ENCODE measurements around the gene ANKRD55.
"Not testable (repeated sequence)": the region's sequence is repeated elsewhere in the genome, so short reads cannot be mapped to it uniquely, and the experiment has no call there.

Gene ANKRD55

DNA sequence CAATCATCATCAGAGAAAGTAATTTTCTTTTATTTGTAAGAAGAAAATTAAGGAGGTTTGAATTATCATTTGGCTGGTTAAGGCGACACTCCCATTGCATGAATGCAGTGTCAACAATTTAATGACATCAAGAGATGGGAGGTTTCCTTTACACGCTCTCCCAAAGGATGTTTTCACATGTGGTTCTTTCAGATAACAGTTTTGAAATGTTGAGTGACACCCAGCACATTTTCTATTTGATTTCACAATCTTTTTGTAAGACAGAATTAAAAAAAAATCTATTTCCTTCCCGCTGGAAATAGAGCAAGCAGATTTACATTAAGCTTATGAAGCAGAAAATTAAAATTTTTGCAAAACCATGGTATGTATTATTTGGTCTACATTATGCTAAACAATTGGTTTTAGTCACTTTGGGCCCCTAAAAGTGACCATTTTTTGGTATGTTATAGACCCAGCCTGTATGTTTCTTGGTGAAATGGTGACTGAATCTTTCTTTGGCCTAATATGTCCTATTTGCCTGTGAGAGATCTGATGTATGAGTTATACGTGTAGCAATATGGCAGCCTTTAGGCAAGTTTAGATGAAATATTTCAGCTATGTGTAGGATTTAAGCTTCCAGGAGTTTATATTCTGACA lies 18.9 kb upstream of the ANKRD55 start:
- Histone ChIP-seq H3K36me3 (ENCODE audit: control insufficient read depth, insufficient read depth, low read length) (no peaks in the 10 kb centered on the region), H3K27me3 (replicated peaks; ENCODE audit: control insufficient read depth, insufficient read depth, low read length) (no peaks in the 10 kb centered on the region), H3K4me3 (replicated peaks; ENCODE audit: low read depth, low read length) (no peak overlapping the region)
- TF ChIP-seq, protein P1, sequence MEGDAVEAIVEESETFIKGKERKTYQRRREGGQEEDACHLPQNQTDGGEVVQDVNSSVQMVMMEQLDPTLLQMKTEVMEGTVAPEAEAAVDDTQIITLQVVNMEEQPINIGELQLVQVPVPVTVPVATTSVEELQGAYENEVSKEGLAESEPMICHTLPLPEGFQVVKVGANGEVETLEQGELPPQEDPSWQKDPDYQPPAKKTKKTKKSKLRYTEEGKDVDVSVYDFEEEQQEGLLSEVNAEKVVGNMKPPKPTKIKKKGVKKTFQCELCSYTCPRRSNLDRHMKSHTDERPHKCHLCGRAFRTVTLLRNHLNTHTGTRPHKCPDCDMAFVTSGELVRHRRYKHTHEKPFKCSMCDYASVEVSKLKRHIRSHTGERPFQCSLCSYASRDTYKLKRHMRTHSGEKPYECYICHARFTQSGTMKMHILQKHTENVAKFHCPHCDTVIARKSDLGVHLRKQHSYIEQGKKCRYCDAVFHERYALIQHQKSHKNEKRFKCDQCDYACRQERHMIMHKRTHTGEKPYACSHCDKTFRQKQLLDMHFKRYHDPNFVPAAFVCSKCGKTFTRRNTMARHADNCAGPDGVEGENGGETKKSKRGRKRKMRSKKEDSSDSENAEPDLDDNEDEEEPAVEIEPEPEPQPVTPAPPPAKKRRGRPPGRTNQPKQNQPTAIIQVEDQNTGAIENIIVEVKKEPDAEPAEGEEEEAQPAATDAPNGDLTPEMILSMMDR (IDR thresholded peaks at IDR 0.05; ENCODE audit: insufficient read depth, low read length, poor library complexity, severe bottlenecking): no peak
- DNase-seq (ENCODE audit: extremely low read depth, insufficient read length): no peak

DNA sequence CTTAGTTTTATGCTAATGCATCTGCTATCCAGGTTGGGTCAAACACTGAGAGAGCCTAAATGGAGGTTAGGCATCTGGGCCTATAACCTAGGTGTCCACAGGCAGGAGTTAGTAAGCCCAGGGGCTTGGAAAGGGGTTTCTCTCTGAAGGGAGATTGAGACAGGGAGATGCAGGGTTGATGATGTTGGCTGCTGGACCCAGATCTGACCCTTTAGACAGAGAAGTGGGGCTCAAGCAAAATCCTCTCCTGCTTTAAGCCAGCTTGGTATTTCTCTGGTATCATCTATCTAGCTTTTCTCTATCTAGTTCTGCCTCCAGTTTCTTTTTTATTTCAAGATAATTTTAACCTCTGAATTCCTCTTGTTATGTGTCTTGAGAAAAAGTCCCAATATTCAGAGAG lies 18.3 kb upstream of the ANKRD55 start:
- TF ChIP-seq, protein P1 (IDR thresholded peaks at IDR 0.05; ENCODE audit: insufficient read depth, low read length, poor library complexity, severe bottlenecking): no peak
- DNase-seq (ENCODE audit: extremely low read depth, insufficient read length): no peak
- Histone ChIP-seq H3K4me3 (replicated peaks; ENCODE audit: low read depth, low read length) (no peak overlapping the region), H3K36me3 (ENCODE audit: control insufficient read depth, insufficient read depth, low read length) (no peaks in the 10 kb centered on the region), H3K27me3 (replicated peaks; ENCODE audit: control insufficient read depth, insufficient read depth, low read length) (no peaks in the 10 kb centered on the region)

DNA sequence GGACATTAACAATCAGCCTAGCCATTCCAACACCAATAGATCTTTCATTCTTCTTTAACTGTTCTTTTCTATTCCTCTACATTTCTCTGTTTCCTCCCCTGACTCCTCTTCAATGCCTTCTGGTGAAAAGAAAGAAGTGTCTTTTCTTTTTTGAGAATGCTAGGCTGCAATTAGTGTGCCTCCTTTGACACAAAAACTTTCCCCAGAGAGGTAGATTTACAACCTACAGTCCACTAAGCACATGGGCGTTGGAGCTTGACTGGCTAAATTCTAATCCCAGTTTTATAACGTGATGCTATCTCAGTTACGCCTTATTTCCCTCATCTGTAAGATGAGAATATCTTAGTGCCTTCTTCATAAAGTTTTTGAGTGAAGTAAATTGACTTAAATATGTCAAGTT lies 16.9 kb upstream of the ANKRD55 start:
- no peaks in the 10 kb centered on the region for H3K36me3 ChIP-seq (ENCODE audit: control insufficient read depth, insufficient read depth, low read length)

DNA sequence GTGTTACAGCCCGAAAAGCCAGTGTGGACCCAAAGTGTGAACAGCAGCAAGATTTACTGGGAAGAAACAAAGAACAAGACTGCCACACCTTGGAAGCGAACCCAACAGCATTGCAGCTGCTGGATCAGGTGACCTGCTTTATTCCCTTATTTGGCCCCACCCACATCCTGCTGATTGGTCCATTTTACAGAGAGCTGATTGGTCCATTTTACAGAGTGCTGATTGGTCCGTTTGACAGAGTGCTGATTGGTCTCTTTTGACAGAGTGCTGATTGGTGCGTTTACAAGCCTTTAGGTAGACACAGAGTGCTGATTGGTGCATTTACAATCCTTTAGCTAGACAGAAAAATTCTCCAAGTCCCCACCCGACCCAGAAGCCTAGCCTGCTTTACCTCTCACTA lies 16.0 kb upstream of the ANKRD55 start:
- H3K4me3 ChIP-seq (replicated peaks; ENCODE audit: low read depth, low read length); H3K36me3 ChIP-seq (ENCODE audit: control insufficient read depth, insufficient read depth, low read length); DNase-seq (ENCODE audit: extremely low read depth, insufficient read length); H3K27me3 ChIP-seq (replicated peaks; ENCODE audit: control insufficient read depth, insufficient read depth, low read length): not testable (repeated sequence)

More for the DNA sequence above, 16.9 kb upstream of the ANKRD55 start:
- H3K4me3 ChIP-seq (replicated peaks; ENCODE audit: low read depth, low read length): no peak overlapping the region
- no peak for DNase-seq (ENCODE audit: extremely low read depth, insufficient read length)
- TF ChIP-seq, protein P1 (IDR thresholded peaks at IDR 0.05; ENCODE audit: insufficient read depth, low read length, poor library complexity, severe bottlenecking): no peak
- H3K27me3 ChIP-seq (replicated peaks; ENCODE audit: control insufficient read depth, insufficient read depth, low read length): no peaks in the 10 kb centered on the region

DNA sequence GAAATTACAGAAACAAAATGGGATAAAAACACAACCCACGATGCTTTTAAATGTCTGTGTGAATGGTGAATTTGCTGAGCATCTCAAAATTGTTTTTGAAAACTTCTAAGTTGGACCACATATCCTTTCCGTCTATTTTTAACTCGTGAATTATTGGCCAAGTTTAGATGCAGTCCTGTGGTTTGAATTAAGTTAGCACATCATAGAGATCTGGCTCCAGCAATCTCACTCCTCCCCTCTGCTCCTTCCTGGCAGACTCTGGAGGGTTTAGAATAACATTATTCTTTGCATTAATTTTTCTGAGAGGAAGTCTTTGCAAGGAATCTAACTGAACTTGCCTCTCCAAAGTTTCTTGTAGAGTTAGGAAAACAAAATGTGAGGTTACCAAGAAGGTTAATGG lies 14.5 kb upstream of the ANKRD55 start:
- TF ChIP-seq, protein P1 (IDR thresholded peaks at IDR 0.05; ENCODE audit: insufficient read depth, low read length, poor library complexity, severe bottlenecking): no peak
- H3K27me3 ChIP-seq (replicated peaks; ENCODE audit: control insufficient read depth, insufficient read depth, low read length): no peaks in the 10 kb centered on the region
- no peak for DNase-seq (ENCODE audit: extremely low read depth, insufficient read length)
- no peaks in the 10 kb centered on the region for H3K36me3 ChIP-seq (ENCODE audit: control insufficient read depth, insufficient read depth, low read length)
- H3K4me3 ChIP-seq (replicated peaks; ENCODE audit: low read depth, low read length): no peak overlapping the region

DNA sequence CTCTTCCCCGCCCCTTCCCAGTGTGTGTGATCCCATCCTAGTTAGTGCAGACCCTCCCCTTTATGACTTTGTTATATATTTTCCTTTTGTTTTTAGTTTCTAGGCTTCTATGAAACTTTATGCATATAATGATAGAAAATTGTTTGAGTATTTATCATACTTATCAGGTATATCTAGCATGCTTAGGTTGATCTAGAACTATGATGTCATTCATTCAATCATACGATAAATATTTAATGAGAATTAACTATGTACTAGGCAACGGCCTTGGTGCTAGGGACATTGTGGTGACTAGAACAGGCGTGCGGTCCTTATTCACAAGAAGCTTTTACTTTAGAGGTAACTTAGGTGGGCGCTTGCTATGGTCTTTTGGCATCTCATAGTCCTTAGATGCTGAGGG lies 13.6 kb upstream of the ANKRD55 start:
- H3K36me3 ChIP-seq (ENCODE audit: control insufficient read depth, insufficient read depth, low read length): no peaks in the 10 kb centered on the region
- no peak overlapping the region for H3K4me3 ChIP-seq (replicated peaks; ENCODE audit: low read depth, low read length)
- DNase-seq (ENCODE audit: extremely low read depth, insufficient read length): no peak
- H3K27me3 ChIP-seq (replicated peaks; ENCODE audit: control insufficient read depth, insufficient read depth, low read length): no peaks in the 10 kb centered on the region
- TF ChIP-seq, protein P1 (IDR thresholded peaks at IDR 0.05; ENCODE audit: insufficient read depth, low read length, poor library complexity, severe bottlenecking): no peak
